ENCODE results near the gene CSNK1D.

Gene CSNK1D

GRCh38 chr17:82238472-82239201, 34.9 kb downstream of the CSNK1D start:
- DNase-seq: peak; percentile 28

GRCh38 chr17:82237746-82238471, 35.6 kb downstream of the CSNK1D start:
- no peak for DNase-seq

DNA sequence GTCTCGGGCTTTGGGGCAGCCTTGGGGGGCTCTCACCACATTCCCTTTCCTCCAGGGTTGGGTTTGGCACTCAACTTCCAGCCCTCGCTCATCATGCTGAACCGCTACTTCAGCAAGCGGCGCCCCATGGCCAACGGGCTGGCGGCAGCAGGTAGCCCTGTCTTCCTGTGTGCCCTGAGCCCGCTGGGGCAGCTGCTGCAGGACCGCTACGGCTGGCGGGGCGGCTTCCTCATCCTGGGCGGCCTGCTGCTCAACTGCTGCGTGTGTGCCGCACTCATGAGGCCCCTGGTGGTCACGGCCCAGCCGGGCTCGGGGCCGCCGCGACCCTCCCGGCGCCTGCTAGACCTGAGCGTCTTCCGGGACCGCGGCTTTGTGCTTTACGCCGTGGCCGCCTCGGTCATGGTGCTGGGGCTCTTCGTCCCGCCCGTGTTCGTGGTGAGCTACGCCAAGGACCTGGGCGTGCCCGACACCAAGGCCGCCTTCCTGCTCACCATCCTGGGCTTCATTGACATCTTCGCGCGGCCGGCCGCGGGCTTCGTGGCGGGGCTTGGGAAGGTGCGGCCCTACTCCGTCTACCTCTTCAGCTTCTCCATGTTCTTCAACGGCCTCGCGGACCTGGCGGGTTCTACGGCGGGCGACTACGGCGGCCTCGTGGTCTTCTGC, 36.3 kb downstream of the CSNK1D start:
- DNase-seq: no peak

GRCh38 chr17:82236142-82236971, 37.1 kb downstream of the CSNK1D start:
- peak; percentile 86 for DNase-seq

GRCh38 chr17:82235775-82236141, 37.7 kb downstream of the CSNK1D start:
- peak; percentile 51 for DNase-seq

DNA sequence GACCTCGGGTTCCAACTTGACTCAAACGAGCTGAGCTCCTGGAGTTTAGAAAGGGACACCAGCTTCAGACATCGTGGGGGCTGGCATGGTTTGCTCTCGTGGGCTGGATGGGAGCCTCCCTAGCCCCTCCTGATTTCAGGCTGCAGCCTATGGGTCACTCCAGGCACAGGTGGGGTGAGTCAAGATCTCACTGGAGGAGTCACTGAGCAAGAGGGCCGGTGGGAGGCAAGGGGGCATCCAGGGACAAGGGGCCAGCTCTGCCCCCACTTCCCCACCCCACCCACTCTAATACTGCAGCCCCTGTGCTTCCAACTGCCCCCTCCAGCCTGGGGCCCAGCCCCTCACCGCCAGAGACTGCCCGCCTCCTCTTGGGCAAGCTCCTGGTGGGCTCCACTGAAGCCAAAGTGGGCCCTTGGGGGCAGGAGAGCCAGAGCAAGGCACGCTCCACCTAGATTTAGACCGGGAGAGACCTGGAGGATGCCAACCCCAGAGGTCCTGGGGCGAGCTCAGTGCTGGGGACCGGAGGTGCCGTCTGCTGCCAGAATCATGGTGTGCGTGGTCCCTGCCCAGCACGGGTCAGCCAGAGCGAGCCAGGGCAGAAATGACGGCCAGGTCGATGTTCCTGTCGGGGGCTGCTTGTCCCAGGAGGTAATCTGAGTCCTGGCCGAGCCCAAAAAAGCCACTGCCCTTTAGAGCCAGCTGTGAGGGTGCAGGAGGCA, 38.3 kb downstream of the CSNK1D start:
- DNase-seq: no peak

- peak; percentile 35 for DNase-seq
Observed at GRCh38 chr17:82234211-82235055, 39.1 kb downstream of the CSNK1D start.

GRCh38 chr17:82232876-82233785, 40.4 kb downstream of the CSNK1D start:
- DNase-seq: no peak

GRCh38 chr17:82232322-82232820, 41.1 kb downstream of the CSNK1D start:
- no peak for DNase-seq

GRCh38 chr17:82231562-82232321, 41.8 kb downstream of the CSNK1D start:
- DNase-seq: peak; percentile 81

GRCh38 chr17:82231312-82231561, 42.3 kb downstream of the CSNK1D start:
- DNase-seq: no peak

DNA sequence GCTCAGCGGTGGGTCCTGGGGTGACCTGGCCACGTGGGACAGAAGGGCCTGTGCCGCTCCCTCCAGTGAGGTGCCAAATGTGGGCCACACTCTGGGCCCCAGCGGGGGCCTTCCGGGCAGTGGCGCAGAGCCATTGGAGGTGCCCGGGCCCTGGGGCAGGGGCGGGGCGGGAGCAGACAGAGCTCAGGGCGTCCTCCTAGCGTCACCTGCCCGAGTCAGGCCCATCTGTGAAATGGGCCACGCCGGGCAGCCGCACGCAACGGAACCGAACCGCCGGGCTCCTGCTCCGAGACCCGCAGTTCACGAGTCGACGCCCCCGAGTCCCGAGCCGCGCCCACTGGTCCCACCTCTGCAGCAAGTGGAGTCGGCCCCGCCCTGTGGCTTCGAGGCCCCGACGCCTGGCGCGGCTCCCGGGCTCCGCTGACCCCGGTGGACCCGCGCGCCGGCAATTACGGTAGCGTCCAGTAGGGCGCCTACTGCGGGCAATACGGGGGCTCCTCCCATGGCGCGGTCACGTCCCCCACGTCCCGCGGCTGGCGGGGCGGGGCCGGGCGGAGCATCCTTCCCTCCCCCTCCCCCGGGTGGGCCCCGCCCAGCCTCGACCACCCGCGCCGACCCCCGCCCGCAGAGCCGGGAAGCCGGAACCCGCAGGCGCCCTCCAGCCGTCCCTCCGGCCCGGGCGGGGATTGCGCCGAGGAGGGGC, 42.7 kb downstream of the CSNK1D start:
- peak; percentile 81 for DNase-seq

DNA sequence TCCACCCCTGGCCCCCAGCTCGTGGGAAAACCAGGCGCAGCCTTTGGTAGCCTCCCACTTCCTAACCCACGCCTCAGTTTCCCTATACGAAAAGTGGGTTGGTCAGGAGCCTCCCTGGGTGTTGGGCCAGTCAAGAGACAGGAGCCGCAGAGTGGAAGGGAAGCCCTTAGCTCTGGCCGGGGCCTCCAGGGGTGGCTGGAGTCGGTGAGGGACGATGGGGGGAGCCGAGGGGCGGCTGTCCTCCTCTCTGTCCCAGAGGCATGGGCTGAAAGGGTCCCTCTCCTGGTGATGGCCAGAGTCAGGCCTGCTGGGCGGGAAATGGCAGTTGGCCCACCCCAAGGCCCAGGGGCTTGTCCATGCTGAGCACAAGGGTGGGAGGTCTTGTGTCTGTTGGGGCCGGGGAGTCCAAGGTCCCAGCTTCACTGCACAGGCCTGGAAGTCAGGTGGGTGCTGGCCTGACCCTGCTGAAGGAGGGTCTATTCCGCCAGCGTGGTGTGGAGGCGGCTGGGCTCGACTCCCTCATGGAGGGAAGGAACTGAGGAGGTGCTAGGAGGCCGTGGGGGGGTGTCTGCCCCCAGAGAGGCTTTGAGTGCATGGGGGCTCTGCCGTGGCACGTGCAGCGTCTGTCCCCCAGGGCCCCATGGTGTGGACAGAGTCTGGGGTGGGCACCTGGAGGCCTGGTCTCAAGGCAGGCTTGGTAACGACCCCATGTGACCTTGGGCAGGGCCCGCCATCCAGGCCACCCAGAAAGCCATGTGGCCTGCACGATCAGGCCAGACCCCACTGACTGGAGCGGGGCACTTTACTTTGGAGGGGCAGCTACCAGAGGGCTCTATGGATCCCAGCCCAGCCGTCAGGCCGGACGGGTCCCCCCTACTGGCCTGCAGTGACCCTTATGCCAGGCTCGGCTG, 43.5 kb downstream of the CSNK1D start:
- DNase-seq: no peak

DNA sequence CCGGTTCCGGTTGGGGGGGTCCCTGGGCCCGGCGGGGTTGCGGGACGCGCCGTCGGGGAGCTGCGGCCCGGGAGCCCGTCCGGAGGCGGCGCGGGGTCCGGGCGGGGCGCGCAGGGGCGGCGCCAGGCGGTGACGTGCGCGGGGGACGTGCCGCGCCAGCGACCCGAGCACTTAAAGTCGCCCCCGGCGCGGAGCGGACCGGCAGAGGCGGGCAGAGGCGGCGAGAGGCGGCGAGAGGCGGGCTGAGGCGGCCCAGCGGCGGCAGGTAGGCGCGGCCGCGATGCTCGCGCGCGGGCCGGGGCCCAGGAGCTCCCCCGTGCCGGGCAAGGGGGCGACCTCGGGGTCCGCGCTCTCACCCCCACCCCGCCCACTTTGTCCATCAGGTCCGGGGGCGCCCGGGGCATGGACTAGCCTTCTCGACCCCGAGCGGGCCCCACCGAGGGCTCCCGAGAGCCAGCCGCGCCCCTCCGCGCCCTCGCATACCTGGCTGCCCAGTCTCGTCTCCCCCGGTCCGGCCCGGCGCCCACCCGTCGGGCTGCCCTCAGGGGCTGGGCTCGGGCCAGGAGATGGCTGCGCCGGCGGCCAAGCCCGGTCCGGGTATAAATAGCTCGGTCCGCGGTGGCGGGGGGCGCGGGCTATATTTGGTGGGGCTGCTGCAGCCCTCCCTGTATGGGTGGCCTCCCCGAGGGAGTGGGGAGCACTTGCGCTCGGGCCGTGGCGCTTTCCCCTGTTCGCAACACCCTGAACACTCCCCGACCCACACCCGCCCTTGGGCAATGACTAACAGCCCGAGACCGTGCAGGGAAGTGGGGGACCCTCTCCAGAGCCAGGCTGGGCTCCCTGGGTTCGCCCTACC, 44.4 kb downstream of the CSNK1D start, which contains the start of gene SLC16A3:
TSS of gene SLC16A3 (plus strand) at position 201 of the 856 bp plus-strand sequence. CDS start 6,967 bp downstream, outside the sequence.
- DNase-seq: peak; percentile 79

DNA sequence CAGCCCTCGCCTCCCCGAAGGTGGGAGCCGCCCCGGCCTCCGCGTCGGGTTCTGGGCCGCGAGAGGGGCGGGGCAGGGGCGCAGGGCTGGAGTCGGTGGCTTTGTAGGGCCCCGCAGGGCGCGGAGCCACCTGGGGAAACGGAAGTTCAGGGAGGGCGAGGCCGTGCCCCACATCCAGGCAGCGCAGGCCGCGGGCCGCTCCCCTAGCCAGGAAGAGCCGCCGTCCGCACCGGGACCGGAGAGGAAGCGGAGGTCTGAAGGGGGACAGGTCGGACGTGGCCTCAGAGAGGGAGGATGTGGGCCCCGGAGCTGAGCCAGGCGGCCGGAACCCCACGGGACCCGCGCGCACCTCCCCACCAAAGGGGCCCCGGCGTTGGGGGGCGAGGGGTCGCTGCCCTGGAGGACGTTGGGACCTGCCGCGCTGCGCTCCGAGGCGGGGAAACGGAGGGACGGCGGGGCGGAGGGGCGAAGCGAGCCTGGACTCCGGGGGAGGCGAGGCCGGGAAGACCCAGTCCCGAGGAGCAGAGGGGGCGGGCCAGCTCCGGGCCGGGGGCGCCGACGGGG, 45.1 kb downstream of the CSNK1D start:
- no peak for DNase-seq

GRCh38 chr17:82227629-82228277, 45.7 kb downstream of the CSNK1D start:
- DNase-seq: no peak
